ENCODE measurements around the gene SPINK1.

SPINK1 gene

DNA sequence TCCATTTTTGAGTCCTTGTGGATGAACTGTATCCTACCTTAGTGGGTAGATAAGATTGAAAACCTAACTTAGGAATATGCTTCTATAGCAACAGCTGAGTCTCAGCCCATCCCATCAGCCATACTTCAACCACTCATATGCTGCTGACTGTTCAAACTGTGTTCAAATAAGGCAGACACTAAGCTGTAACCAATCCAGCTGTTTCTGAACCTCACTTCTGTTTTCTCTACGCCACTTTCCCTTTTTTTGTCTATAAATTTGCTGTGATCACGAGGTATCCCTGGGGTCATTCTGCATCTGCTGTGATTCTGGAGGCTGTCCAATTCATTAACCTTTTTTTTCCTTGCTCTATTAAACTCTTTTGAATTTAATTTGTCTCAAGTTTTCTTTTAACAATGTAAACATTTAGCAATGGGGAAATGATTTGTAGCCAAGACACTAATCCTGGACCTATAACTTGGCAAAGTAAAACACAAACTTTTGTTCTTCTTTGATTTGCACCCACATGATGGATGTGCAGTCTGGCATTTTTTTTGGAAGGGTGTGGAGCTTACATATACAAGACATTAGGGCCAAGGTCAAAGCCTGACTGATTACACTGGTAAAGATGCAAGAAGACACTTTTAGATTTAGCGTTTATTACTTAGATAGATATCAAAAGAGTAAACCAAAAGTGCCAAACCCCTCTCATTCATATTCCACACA lies 32.1 kb upstream of the SPINK1 start:
- Histone ChIP-seq H2BK15ac (ENCODE audit: low read depth, poor library complexity, severe bottlenecking) (no peak overlapping the region), H3K4ac (ENCODE audit: low read depth in 1 of 2, low read length in 2 of 2) (no peak overlapping the region), H3K27ac (ENCODE audit: low read length, poor library complexity, severe bottlenecking) (no peak overlapping the region), H4K91ac (ENCODE audit: low read length) (no peak overlapping the region), H3K14ac (ENCODE audit: low read length in 2 of 2) (no peak overlapping the region), H2BK5ac (ENCODE audit: low read depth, low read length, poor library complexity, severe bottlenecking) (no peak overlapping the region), H4K8ac (ENCODE audit: low read length) (no peak overlapping the region), H2AK5ac (ENCODE audit: low read length, severe bottlenecking) (no peak overlapping the region), H3K4me2 (ENCODE audit: low read length, poor library complexity, severe bottlenecking) (no peak overlapping the region), H3K23ac (ENCODE audit: low read length in 2 of 2) (no peak overlapping the region), H2BK12ac (ENCODE audit: low read length in 2 of 2) (no peak overlapping the region), H3K27me3 (ENCODE audit: control insufficient read depth in 1 of 2, insufficient read depth in 1 of 2, low read length in 2 of 2) (peaks cover 3% of the 10 kb centered on the region in 2 experiments), H2BK120ac (ENCODE audit: low read depth, low read length) (no peak overlapping the region), H3K4me1 (ENCODE audit: control insufficient read depth, insufficient read depth, low read depth, low read length) (no peaks in the 10 kb centered on the region), H3K4me3 (ENCODE audit: insufficient read depth in 1 of 2, low read depth in 1 of 2, low read length in 2 of 2) (no peak overlapping the region), H3K36me3 (ENCODE audit: control insufficient read depth in 1 of 2, insufficient read depth in 2 of 2, low read depth in 1 of 2, low read length in 2 of 2) (no peaks in the 10 kb centered on the region), H3K9me3 (ENCODE audit: control insufficient read depth, low read length) (no peaks in the 10 kb centered on the region), H3K79me1 (replicated peaks; ENCODE audit: low read length, poor library complexity, severe bottlenecking) (no peaks in the 10 kb centered on the region), H3K18ac (ENCODE audit: low read depth in 1 of 2, low read length in 2 of 2) (no peak overlapping the region), H3K9ac (ENCODE audit: low read length) (no peak overlapping the region), H2AFZ (ENCODE audit: low read depth, low read length) (no peak overlapping the region)
- no peak for DNase-seq
- WGBS, result 73% methylated on average over 3 of the region's 3 CpGs

DNA sequence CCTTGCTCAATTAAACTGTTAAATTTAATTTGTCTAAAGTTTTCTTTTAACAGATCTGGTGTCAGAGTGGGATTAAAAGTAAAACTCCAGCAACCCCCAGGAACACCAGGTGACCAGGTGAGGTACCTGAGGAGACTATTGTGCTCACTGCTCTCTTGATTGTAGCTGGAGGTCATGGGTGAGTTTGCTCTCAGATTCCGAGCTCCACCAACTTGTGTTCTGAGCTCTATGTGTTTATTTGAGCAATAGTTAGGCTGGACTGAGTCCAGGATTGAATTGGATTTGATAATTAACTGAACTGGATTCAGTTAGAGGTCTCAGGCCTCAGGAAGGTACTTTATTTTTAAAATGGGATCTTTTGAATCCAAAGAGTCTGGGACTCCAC lies 29.2 kb upstream of the SPINK1 start:
- H2BK5ac ChIP-seq (ENCODE audit: low read depth, low read length, poor library complexity, severe bottlenecking), result no peak overlapping the region
- no peak overlapping the region for H3K23ac ChIP-seq (ENCODE audit: low read length in 2 of 2)

GRCh38 chr5:147859962-147860640 lies 28.6 kb upstream of the SPINK1 start:
- no peak overlapping the region for H3K27ac ChIP-seq (ENCODE audit: low read length, poor library complexity, severe bottlenecking)
- no peaks in the 10 kb centered on the region for H3K36me3 ChIP-seq (ENCODE audit: control insufficient read depth in 1 of 2, insufficient read depth in 2 of 2, low read depth in 1 of 2, low read length in 2 of 2)
- H3K4me1 ChIP-seq (ENCODE audit: control insufficient read depth, insufficient read depth, low read depth, low read length), result no peaks in the 10 kb centered on the region
- H3K9ac ChIP-seq (ENCODE audit: low read length), result no peak overlapping the region
- H2BK15ac ChIP-seq (ENCODE audit: low read depth, poor library complexity, severe bottlenecking), result no peak overlapping the region
- H3K14ac ChIP-seq (ENCODE audit: low read length in 2 of 2), result no peak overlapping the region
- no peak for DNase-seq
- no peak overlapping the region for H3K23ac ChIP-seq (ENCODE audit: low read length in 2 of 2)
- H3K79me1 ChIP-seq (replicated peaks; ENCODE audit: low read length, poor library complexity, severe bottlenecking), result no peaks in the 10 kb centered on the region
- H2BK5ac ChIP-seq (ENCODE audit: low read depth, low read length, poor library complexity, severe bottlenecking), result no peak overlapping the region
- H2BK12ac ChIP-seq (ENCODE audit: low read length in 2 of 2), result no peak overlapping the region
- no peak overlapping the region for H3K18ac ChIP-seq (ENCODE audit: low read depth in 1 of 2, low read length in 2 of 2)
- H3K4me3 ChIP-seq (ENCODE audit: insufficient read depth in 1 of 2, low read depth in 1 of 2, low read length in 2 of 2), result no peak overlapping the region
- no peak overlapping the region for H2AFZ ChIP-seq (ENCODE audit: low read depth, low read length)
- WGBS, result 96% methylated on average over 3 of the region's 3 CpGs
- no peaks in the 10 kb centered on the region for H3K9me3 ChIP-seq (ENCODE audit: control insufficient read depth, low read length)
- H3K4me2 ChIP-seq (ENCODE audit: low read length, poor library complexity, severe bottlenecking), result no peak overlapping the region
- H4K91ac ChIP-seq (ENCODE audit: low read length), result no peak overlapping the region
- no peak overlapping the region for H2BK120ac ChIP-seq (ENCODE audit: low read depth, low read length)
- no peak overlapping the region for H3K4ac ChIP-seq (ENCODE audit: low read depth in 1 of 2, low read length in 2 of 2)
- peaks cover 4 to 5% of the 10 kb centered on the region in 2 experiments for H3K27me3 ChIP-seq (ENCODE audit: control insufficient read depth in 1 of 2, insufficient read depth in 1 of 2, low read length in 2 of 2)
- no peak overlapping the region for H4K8ac ChIP-seq (ENCODE audit: low read length)
- H2AK5ac ChIP-seq (ENCODE audit: low read length, severe bottlenecking), result no peak overlapping the region

More for the DNA sequence above, 29.2 kb upstream of the SPINK1 start:
- Histone ChIP-seq H3K9ac (ENCODE audit: low read length) (no peak overlapping the region), H3K9me3 (ENCODE audit: control insufficient read depth, low read length) (no peaks in the 10 kb centered on the region), H3K4me1 (ENCODE audit: control insufficient read depth, insufficient read depth, low read depth, low read length) (no peaks in the 10 kb centered on the region), H4K91ac (ENCODE audit: low read length) (no peak overlapping the region), H3K4me3 (ENCODE audit: insufficient read depth in 1 of 2, low read depth in 1 of 2, low read length in 2 of 2) (no peak overlapping the region), H3K14ac (ENCODE audit: low read length in 2 of 2) (no peak overlapping the region), H2AK5ac (ENCODE audit: low read length, severe bottlenecking) (no peak overlapping the region), H2AFZ (ENCODE audit: low read depth, low read length) (no peak overlapping the region), H3K36me3 (ENCODE audit: control insufficient read depth in 1 of 2, insufficient read depth in 2 of 2, low read depth in 1 of 2, low read length in 2 of 2) (no peaks in the 10 kb centered on the region), H2BK120ac (ENCODE audit: low read depth, low read length) (no peak overlapping the region), H3K18ac (ENCODE audit: low read depth in 1 of 2, low read length in 2 of 2) (no peak overlapping the region), H3K4ac (ENCODE audit: low read depth in 1 of 2, low read length in 2 of 2) (no peak overlapping the region), H2BK15ac (ENCODE audit: low read depth, poor library complexity, severe bottlenecking) (no peak overlapping the region), H3K27ac (ENCODE audit: low read length, poor library complexity, severe bottlenecking) (no peak overlapping the region), H4K8ac (ENCODE audit: low read length) (no peak overlapping the region), H3K79me1 (replicated peaks; ENCODE audit: low read length, poor library complexity, severe bottlenecking) (no peaks in the 10 kb centered on the region), H3K4me2 (ENCODE audit: low read length, poor library complexity, severe bottlenecking) (no peak overlapping the region), H2BK12ac (ENCODE audit: low read length in 2 of 2) (no peak overlapping the region), H3K27me3 (ENCODE audit: control insufficient read depth in 1 of 2, insufficient read depth in 1 of 2, low read length in 2 of 2) (peaks cover 4 to 5% of the 10 kb centered on the region in 2 experiments)
- 80% methylated on average over 1 of the region's 1 CpG for WGBS
- no peak for DNase-seq

- H3K23ac ChIP-seq (ENCODE audit: low read length in 2 of 2), result no peak overlapping the region
- no CpG with 5 or more reads among the region's 1 CpG for WGBS
- H3K27me3 ChIP-seq (ENCODE audit: control insufficient read depth in 1 of 2, insufficient read depth in 1 of 2, low read length in 2 of 2), result peaks cover 4 to 14% of the 10 kb centered on the region in 2 experiments
- H2BK5ac ChIP-seq (ENCODE audit: low read depth, low read length, poor library complexity, severe bottlenecking), result no peak overlapping the region
- no peak overlapping the region for H3K4me3 ChIP-seq (ENCODE audit: insufficient read depth in 1 of 2, low read depth in 1 of 2, low read length in 2 of 2)
- no peak overlapping the region for H3K4ac ChIP-seq (ENCODE audit: low read depth in 1 of 2, low read length in 2 of 2)
- no peaks in the 10 kb centered on the region for H3K4me1 ChIP-seq (ENCODE audit: control insufficient read depth, insufficient read depth, low read depth, low read length)
- H2AFZ ChIP-seq (ENCODE audit: low read depth, low read length), result no peak overlapping the region
- H3K36me3 ChIP-seq (ENCODE audit: control insufficient read depth in 1 of 2, insufficient read depth in 2 of 2, low read depth in 1 of 2, low read length in 2 of 2), result no peaks in the 10 kb centered on the region
- H2BK12ac ChIP-seq (ENCODE audit: low read length in 2 of 2), result no peak overlapping the region
- DNase-seq, result no peak
- no peak overlapping the region for H3K4me2 ChIP-seq (ENCODE audit: low read length, poor library complexity, severe bottlenecking)
- no peak overlapping the region for H4K91ac ChIP-seq (ENCODE audit: low read length)
- H3K27ac ChIP-seq (ENCODE audit: low read length, poor library complexity, severe bottlenecking), result no peak overlapping the region
- no peaks in the 10 kb centered on the region for H3K9me3 ChIP-seq (ENCODE audit: control insufficient read depth, low read length)
- H2BK15ac ChIP-seq (ENCODE audit: low read depth, poor library complexity, severe bottlenecking), result no peak overlapping the region
- no peak overlapping the region for H2AK5ac ChIP-seq (ENCODE audit: low read length, severe bottlenecking)
- H4K8ac ChIP-seq (ENCODE audit: low read length), result no peak overlapping the region
- no peaks in the 10 kb centered on the region for H3K79me1 ChIP-seq (replicated peaks; ENCODE audit: low read length, poor library complexity, severe bottlenecking)
- no peak overlapping the region for H2BK120ac ChIP-seq (ENCODE audit: low read depth, low read length)
- no peak overlapping the region for H3K14ac ChIP-seq (ENCODE audit: low read length in 2 of 2)
- no peak overlapping the region for H3K18ac ChIP-seq (ENCODE audit: low read depth in 1 of 2, low read length in 2 of 2)
- H3K9ac ChIP-seq (ENCODE audit: low read length), result no peak overlapping the region
These were observed 27.1 kb upstream of the SPINK1 start for GRCh38 chr5:147858565-147858964.
